Measurements from ENCODE around the gene CHST3. TPM values are rescaled to one million over a fixed set of nuclear protein-coding genes. Genes with fewer than 3 reads are reported as not detected.

Gene CHST3
- polyA plus RNA-seq, 1 experiment: 20.9 TPM

DNA sequence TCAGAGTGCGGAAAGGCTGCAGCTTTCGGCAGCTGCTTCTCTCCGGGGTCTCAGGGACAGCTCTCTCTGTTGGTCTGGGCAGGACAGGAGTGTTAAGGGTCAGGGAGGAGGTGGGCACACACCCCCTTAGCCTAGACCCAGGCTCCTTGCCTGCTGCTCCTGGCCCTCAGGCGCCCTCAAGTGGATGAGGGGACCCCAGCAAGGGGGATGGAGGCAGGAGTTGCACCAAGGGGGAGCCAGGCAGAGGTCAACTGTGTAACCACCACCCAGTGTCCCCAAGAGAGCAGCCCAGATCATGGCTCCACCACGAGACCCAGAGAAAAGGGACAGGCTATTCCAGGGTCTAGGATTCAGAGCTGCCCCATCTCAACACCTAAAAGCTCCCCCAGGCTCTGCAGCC lies 97.3 kb downstream of the CHST3 start:
- POLR2A ChIA-PET: no interaction called here

DNA sequence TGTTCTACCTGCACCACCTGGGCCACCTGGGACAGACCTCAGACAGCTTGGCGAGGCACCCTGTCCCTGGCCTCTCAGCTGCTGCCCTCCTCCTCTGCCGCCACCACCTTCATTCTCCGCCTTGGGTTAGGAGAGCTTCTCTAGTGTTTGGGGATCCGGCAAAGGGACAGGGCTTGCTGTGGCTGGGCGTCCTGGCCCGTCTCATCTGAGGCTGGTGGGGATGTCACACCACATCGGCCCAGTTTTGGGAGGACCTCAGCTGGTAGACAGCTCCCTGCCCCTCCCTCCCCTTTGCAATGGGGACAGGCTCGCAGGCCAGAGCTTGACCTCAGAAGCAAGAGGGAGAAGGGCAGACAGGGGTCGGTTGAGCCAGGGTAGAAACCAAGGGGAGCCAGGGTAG lies 97.7 kb downstream of the CHST3 start:
- H3K4me3 ChIP-seq (ENCODE audit: low read depth, low read length): no peak overlapping the region
- TF ChIP-seq, protein P1, sequence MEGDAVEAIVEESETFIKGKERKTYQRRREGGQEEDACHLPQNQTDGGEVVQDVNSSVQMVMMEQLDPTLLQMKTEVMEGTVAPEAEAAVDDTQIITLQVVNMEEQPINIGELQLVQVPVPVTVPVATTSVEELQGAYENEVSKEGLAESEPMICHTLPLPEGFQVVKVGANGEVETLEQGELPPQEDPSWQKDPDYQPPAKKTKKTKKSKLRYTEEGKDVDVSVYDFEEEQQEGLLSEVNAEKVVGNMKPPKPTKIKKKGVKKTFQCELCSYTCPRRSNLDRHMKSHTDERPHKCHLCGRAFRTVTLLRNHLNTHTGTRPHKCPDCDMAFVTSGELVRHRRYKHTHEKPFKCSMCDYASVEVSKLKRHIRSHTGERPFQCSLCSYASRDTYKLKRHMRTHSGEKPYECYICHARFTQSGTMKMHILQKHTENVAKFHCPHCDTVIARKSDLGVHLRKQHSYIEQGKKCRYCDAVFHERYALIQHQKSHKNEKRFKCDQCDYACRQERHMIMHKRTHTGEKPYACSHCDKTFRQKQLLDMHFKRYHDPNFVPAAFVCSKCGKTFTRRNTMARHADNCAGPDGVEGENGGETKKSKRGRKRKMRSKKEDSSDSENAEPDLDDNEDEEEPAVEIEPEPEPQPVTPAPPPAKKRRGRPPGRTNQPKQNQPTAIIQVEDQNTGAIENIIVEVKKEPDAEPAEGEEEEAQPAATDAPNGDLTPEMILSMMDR (IDR thresholded peaks at IDR 0.05; ENCODE audit: insufficient read depth, low read depth, low read length): no peak
- H3K36me3 ChIP-seq (ENCODE audit: control insufficient read depth, insufficient read depth, low read length): no peaks in the 10 kb centered on the region
- peaks cover 7% of the 10 kb centered on the region; the same call in 1 of the 2 replicates for H3K27me3 ChIP-seq (ENCODE audit: control insufficient read depth, insufficient read depth, low read length)
- CTCF ChIA-PET: interaction anchor here (0.6 to 3.7 kb wide), 5 partner anchors 13 to 165 kb away, joined by 3 to 15 read pairs (median 3); no protein-coding TSS in a partner anchor
- DNase-seq (ENCODE audit: low read depth): no peak
- POLR2A ChIA-PET: no interaction called here

More for the DNA sequence above, 97.3 kb downstream of the CHST3 start:
- TF ChIP-seq, protein P1 (IDR thresholded peaks at IDR 0.05; ENCODE audit: insufficient read depth, low read depth, low read length): peak; percentile 30; the same call in 1 of the 2 replicates
- Histone ChIP-seq H3K27me3 (ENCODE audit: control insufficient read depth, insufficient read depth, low read length) (peaks cover 7% of the 10 kb centered on the region; the same call in 1 of the 2 replicates), H3K4me3 (ENCODE audit: low read depth, low read length) (no peak overlapping the region), H3K36me3 (ENCODE audit: control insufficient read depth, insufficient read depth, low read length) (no peaks in the 10 kb centered on the region)
- DNase-seq (ENCODE audit: low read depth): no peak
- CTCF ChIA-PET: interaction anchor here (0.9 to 3.7 kb wide), 4 partner anchors 13 to 165 kb away, joined by 3 to 15 read pairs (median 3); no protein-coding TSS in a partner anchor

- no peak overlapping the region for H3K4me3 ChIP-seq (ENCODE audit: low read depth, low read length)
- ChIA-PET CTCF (interaction anchor here (0.6 to 3.7 kb wide), 6 partner anchors 14 to 166 kb away, joined by 3 to 15 read pairs (median 3); no protein-coding TSS in a partner anchor), POLR2A (no interaction called here)
- peaks cover 7% of the 10 kb centered on the region; the same call in 1 of the 2 replicates for H3K27me3 ChIP-seq (ENCODE audit: control insufficient read depth, insufficient read depth, low read length)
- TF ChIP-seq, protein P1 (IDR thresholded peaks at IDR 0.05; ENCODE audit: insufficient read depth, low read depth, low read length): no peak
- no peak for DNase-seq (ENCODE audit: low read depth)
- no peaks in the 10 kb centered on the region for H3K36me3 ChIP-seq (ENCODE audit: control insufficient read depth, insufficient read depth, low read length)
Observed at GRCh38 chr10:72062382-72062781, 98.2 kb downstream of the CHST3 start.

Other genes with a start within 250 kb of the CHST3 start
- 0.69 and 1.1 TPM in 2 replicates for gene C10orf105, start 244.6 kb upstream of the CHST3 start, polyA plus RNA-seq (2011; rRNA removed)
- gene VSIR, start 190.9 kb upstream of the CHST3 start, polyA plus RNA-seq (2011; rRNA removed): 78.7 and 169 TPM in 2 replicates
- gene PSAP, start 113.1 kb upstream of the CHST3 start, polyA plus RNA-seq (2011; rRNA removed): 1,482 and 1,979 TPM in 2 replicates
- gene SPOCK2, start 124.2 kb downstream of the CHST3 start, polyA plus RNA-seq (2011; rRNA removed): 0.04 and 0.06 TPM in 2 replicates